ENCODE results near the gene GLIS1.

DNA sequence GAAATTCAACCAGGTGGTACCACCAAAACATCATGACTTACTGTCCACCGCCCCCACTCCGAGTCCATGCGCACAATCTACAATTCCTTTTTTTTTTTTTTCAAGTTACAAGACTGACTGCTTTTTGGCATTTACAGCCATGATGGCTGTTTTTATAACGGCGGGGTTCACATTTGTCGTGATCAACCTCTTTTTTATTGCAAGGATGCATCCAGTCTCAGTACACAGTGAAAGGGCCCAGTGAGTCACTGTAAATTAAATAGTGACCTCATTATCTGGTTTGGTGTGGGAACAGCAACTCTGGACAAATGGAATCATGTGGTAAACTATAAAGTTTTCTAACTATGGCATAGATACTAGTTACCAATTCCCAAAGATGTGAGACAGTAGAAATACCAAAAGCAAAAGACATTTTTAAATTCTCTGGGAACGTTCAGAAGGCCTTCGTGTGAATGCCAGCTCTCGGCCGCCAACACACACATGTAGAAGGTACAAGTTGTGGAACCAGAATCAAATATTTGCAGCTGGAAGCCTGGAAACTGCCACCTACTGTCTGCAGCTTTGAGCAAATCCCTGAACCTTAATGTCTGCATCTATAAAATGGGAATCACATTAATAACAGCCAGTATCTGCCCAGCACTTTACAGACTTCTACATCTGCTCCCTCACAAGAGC is 4.9 kb downstream of the GLIS1 start:
- TF ChIP-seq HDAC6 (IDR thresholded peaks at IDR 0.05; ENCODE audit: low read depth, low read length) (no peak), YY1 (IDR thresholded peaks at IDR 0.05; ENCODE audit: low read depth, low read length) (no peak), TCF12 (IDR thresholded peaks at IDR 0.05; ENCODE audit: low read depth, low read length) (no peak), EZH2 (IDR thresholded peaks at IDR 0.05; ENCODE audit: low read depth, low read length, severe bottlenecking) (no peak), POLR2A (IDR thresholded peaks at IDR 0.05; ENCODE audit: control extremely low read depth in 1 of 2, low read depth in 2 of 2, low read length in 2 of 2) (no peak), NRF1 (IDR thresholded peaks at IDR 0.05; ENCODE audit: low read depth, low read length) (no peak), RAD21 (IDR thresholded peaks at IDR 0.05 in 1 of 2, conservative IDR thresholded peaks at IDR 0.05 in 1 of 2; ENCODE audit: low read depth in 2 of 2, low read length in 2 of 2) (no peak), ZNF274 (IDR thresholded peaks at IDR 0.05; ENCODE audit: borderline replicate concordance, extremely low read depth, low read length) (no peak), ASH2L (IDR thresholded peaks at IDR 0.05; ENCODE audit: low read length) (no peak), POLR2AphosphoS5 (IDR thresholded peaks at IDR 0.05; ENCODE audit: low read depth, low read length) (no peak)
- TF ChIP-seq, protein P1, sequence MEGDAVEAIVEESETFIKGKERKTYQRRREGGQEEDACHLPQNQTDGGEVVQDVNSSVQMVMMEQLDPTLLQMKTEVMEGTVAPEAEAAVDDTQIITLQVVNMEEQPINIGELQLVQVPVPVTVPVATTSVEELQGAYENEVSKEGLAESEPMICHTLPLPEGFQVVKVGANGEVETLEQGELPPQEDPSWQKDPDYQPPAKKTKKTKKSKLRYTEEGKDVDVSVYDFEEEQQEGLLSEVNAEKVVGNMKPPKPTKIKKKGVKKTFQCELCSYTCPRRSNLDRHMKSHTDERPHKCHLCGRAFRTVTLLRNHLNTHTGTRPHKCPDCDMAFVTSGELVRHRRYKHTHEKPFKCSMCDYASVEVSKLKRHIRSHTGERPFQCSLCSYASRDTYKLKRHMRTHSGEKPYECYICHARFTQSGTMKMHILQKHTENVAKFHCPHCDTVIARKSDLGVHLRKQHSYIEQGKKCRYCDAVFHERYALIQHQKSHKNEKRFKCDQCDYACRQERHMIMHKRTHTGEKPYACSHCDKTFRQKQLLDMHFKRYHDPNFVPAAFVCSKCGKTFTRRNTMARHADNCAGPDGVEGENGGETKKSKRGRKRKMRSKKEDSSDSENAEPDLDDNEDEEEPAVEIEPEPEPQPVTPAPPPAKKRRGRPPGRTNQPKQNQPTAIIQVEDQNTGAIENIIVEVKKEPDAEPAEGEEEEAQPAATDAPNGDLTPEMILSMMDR (IDR thresholded peaks at IDR 0.05; ENCODE audit: control extremely low read depth in 1 of 3, insufficient read depth in 1 of 3, low read depth in 1 of 3, low read length in 3 of 3), result no peak
- TF ChIP-seq, protein P2, sequence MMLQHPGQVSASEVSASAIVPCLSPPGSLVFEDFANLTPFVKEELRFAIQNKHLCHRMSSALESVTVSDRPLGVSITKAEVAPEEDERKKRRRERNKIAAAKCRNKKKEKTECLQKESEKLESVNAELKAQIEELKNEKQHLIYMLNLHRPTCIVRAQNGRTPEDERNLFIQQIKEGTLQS (IDR thresholded peaks at IDR 0.05; ENCODE audit: insufficient read depth, low read depth, low read length), result no peak
- TF ChIP-seq, protein P3, sequence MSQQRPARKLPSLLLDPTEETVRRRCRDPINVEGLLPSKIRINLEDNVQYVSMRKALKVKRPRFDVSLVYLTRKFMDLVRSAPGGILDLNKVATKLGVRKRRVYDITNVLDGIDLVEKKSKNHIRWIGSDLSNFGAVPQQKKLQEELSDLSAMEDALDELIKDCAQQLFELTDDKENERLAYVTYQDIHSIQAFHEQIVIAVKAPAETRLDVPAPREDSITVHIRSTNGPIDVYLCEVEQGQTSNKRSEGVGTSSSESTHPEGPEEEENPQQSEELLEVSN (IDR thresholded peaks at IDR 0.05), result no peak

Measured in H1 (cell line).